ENCODE data around the gene RPL28. TPM values are rescaled to one million over a fixed set of nuclear protein-coding genes. Genes with fewer than 3 reads are reported as not detected.

The RPL28 gene
- total RNA-seq, 1 experiment from 2014 or later, result 836 TPM

GRCh38 chr19:55340784-55341147, 45.0 kb upstream of the RPL28 start:
- intact Hi-C loops (cut with micrococcal nuclease), result no loop called here
- peaks cover 26% of the 10 kb centered on the region for H3K4me1 ChIP-seq (ENCODE audit: insufficient read depth, low read length)
- peak overlapping the region; percentile 38 for H3K27ac ChIP-seq (ENCODE audit: low read length)
- no peaks in the 10 kb centered on the region for H3K36me3 ChIP-seq (ENCODE audit: low read depth, low read length)
- H3F3A ChIP-seq (ENCODE audit: low read length, unreplicated experiment), result no peaks in the 10 kb centered on the region
- H3K9ac ChIP-seq (ENCODE audit: low read length), result peak overlapping the region; percentile 88
- BruUV-seq (replicated peaks), result no TSS peak
- peaks cover 11% of the 10 kb centered on the region for H3K79me2 ChIP-seq (ENCODE audit: low read length)
- H3K4me2 ChIP-seq (ENCODE audit: low read length), result peak overlapping the region; percentile 97
- ATAC-seq, result no peak
- no peaks in the 10 kb centered on the region for H3K9me2 ChIP-seq (replicated peaks; ENCODE audit: low read length)
- no peak for DNase-seq
- no peaks in the 10 kb centered on the region for H4K20me1 ChIP-seq (ENCODE audit: low read length)
- POLR2A ChIA-PET (ENCODE audit: unreplicated experiment), result no interaction called here
- CTCF ChIA-PET, result no interaction called here
- no peaks in the 10 kb centered on the region for H3K27me3 ChIP-seq (ENCODE audit: low read length)
- no peaks in the 10 kb centered on the region for H3K9me3 ChIP-seq (ENCODE audit: low read length)
- H3K4me3 ChIP-seq (ENCODE audit: low read length), result peak overlapping the region; percentile 80
- no peak overlapping the region; the same call in 1 of the 2 replicates for H2AFZ ChIP-seq (ENCODE audit: low read length)
- TF ChIP-seq, protein P1, sequence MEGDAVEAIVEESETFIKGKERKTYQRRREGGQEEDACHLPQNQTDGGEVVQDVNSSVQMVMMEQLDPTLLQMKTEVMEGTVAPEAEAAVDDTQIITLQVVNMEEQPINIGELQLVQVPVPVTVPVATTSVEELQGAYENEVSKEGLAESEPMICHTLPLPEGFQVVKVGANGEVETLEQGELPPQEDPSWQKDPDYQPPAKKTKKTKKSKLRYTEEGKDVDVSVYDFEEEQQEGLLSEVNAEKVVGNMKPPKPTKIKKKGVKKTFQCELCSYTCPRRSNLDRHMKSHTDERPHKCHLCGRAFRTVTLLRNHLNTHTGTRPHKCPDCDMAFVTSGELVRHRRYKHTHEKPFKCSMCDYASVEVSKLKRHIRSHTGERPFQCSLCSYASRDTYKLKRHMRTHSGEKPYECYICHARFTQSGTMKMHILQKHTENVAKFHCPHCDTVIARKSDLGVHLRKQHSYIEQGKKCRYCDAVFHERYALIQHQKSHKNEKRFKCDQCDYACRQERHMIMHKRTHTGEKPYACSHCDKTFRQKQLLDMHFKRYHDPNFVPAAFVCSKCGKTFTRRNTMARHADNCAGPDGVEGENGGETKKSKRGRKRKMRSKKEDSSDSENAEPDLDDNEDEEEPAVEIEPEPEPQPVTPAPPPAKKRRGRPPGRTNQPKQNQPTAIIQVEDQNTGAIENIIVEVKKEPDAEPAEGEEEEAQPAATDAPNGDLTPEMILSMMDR (conservative IDR thresholded peaks at IDR 0.05; ENCODE audit: low read depth, low read length), result peak; percentile 44
- no peak for TF ChIP-seq EZH2 (IDR thresholded peaks at IDR 0.05; ENCODE audit: low read length, unreplicated experiment)

GRCh38 chr19:55341171-55341588, 44.6 kb upstream of the RPL28 start:
- Histone ChIP-seq H3K4me3 (ENCODE audit: low read length) (peak overlapping the region; percentile 80), H4K20me1 (ENCODE audit: low read length) (no peaks in the 10 kb centered on the region), H3K9me3 (ENCODE audit: low read length) (no peaks in the 10 kb centered on the region), H3K27ac (ENCODE audit: low read length) (0 out of 2 replicates have a peak overlapping the region, but pooled peaks have one; percentile 38), H3F3A (ENCODE audit: low read length, unreplicated experiment) (no peaks in the 10 kb centered on the region), H3K27me3 (ENCODE audit: low read length) (no peaks in the 10 kb centered on the region), H3K4me1 (ENCODE audit: insufficient read depth, low read length) (peaks cover 27% of the 10 kb centered on the region), H2AFZ (ENCODE audit: low read length) (no peak overlapping the region; the same call in 1 of the 2 replicates), H3K4me2 (ENCODE audit: low read length) (peak overlapping the region; percentile 97), H3K79me2 (ENCODE audit: low read length) (peaks cover 11% of the 10 kb centered on the region), H3K9ac (ENCODE audit: low read length) (peak overlapping the region; percentile 88), H3K36me3 (ENCODE audit: low read depth, low read length) (no peaks in the 10 kb centered on the region), H3K9me2 (replicated peaks; ENCODE audit: low read length) (no peaks in the 10 kb centered on the region)
- POLR2A ChIA-PET (ENCODE audit: unreplicated experiment), result interaction anchor here (0.6 kb wide), 1 partner anchor 14 kb away, joined by 3 read pairs; no protein-coding TSS in a partner anchor
- TF ChIP-seq EZH2 (IDR thresholded peaks at IDR 0.05; ENCODE audit: low read length, unreplicated experiment) (no peak), EZH2phosphoT487 (IDR thresholded peaks at IDR 0.05; ENCODE audit: borderline replicate concordance, low read length) (no peak)
- TF ChIP-seq, protein P1 (conservative IDR thresholded peaks at IDR 0.05; ENCODE audit: low read depth, low read length), result no peak
- CTCF ChIA-PET, result interaction anchor here (0.5 to 0.7 kb wide), 2 partner anchors 13 to 43 kb away, joined by 3 to 12 read pairs; partner anchors contain the start of gene TMEM238
- DNase-seq (peak; percentile 62), ATAC-seq (no peak)
- intact Hi-C loops (cut with micrococcal nuclease), result no loop called here
- BruUV-seq (replicated peaks), result no TSS peak
